GM20431 (cell line): ENCODE data around the gene TMEM150A.
"Not testable (repeated sequence)": the region's sequence is repeated elsewhere in the genome, so short reads cannot be mapped to it uniquely, and the experiment has no call there.

ENCODE experiments used
- in situ Hi-C: fragments of 300-500 bp; cut with MseI, MboI; formaldehyde crosslinking; loops from one replicate; pipeline ENCODE4 v1.15.0; 2020; ENCODE audit warnings: low sequenced_read_pairs; ENCODE audit not compliant: unreplicated experiment

The TMEM150A gene

GRCh38 chr2:85613717-85614515 is 11.4 kb upstream of the TMEM150A start:
- in situ Hi-C loops: no loop called here

DNA sequence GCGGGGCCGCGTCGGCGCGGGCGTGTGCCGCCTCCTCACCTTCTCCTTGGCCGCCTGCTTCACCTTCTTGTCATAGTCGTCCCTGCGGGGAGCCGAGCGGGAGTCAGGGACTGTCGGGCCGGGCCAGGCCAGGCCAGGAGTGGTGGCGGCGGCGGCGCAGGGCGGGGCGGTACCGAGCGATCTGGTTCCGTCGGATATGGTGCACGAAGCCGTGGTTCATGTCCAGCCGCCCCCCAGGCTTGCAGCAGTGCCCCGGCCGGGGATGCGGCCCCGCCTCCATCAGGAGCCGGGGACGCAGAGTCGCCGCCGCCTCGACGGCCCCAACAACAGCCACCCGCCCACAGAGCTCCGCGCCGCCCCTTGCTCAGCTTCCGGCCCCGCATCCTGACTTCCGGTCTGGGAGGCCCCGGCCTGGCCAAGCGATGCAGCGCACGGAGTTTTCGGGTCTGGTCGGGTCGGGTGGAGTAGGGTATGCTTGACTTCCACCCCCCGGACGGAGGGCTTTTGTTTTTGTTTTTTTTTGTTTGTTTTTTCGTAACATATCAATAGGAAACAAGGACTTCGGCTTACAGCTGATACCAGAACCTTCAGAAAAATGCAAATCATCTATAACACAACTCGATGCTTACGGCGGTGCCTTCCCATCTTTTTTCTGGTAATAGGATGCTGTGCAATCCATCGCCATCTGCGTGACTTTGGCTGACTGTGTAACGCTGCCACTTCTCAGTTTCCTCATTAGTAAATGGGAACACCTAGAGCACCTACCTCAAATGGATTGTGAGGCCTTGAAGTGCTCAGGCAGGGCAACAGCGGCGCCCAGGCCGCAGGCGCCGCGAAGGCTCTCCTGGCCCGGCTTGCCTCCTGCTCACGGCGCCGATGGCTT is 9.4 kb upstream of the TMEM150A start, which contains the start of gene C2orf68:
Gene C2orf68, minus strand, starts transcription at position 362 of the 883 bp plus-strand sequence. Its CDS starts 82 bp downstream, at position 280.
- in situ Hi-C loops: no loop called here

DNA sequence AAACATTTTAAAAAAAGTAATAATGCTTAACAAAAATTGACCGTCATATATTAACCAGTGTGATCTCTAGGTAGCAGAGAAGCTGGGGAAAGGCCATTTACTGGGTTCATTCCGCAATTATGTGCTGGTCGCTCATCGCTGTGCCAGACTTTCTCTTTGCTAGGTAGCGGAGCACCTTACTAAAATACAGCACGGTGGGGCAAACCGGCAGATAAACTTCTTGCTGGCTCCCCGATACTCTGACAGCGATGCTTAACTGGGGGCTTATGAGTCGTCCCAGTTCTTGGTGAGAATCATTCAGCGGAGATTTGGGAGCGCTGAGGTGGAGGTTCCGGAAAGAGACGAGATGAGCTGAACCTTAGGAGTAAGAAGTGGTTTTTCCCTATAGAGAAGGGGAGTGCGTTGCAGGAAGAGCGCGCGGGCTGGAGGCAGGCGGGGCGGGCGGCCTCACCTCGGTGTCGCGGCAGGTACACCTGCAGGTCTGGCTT is 8.8 kb upstream of the TMEM150A start:
- in situ Hi-C loops: no loop called here

DNA sequence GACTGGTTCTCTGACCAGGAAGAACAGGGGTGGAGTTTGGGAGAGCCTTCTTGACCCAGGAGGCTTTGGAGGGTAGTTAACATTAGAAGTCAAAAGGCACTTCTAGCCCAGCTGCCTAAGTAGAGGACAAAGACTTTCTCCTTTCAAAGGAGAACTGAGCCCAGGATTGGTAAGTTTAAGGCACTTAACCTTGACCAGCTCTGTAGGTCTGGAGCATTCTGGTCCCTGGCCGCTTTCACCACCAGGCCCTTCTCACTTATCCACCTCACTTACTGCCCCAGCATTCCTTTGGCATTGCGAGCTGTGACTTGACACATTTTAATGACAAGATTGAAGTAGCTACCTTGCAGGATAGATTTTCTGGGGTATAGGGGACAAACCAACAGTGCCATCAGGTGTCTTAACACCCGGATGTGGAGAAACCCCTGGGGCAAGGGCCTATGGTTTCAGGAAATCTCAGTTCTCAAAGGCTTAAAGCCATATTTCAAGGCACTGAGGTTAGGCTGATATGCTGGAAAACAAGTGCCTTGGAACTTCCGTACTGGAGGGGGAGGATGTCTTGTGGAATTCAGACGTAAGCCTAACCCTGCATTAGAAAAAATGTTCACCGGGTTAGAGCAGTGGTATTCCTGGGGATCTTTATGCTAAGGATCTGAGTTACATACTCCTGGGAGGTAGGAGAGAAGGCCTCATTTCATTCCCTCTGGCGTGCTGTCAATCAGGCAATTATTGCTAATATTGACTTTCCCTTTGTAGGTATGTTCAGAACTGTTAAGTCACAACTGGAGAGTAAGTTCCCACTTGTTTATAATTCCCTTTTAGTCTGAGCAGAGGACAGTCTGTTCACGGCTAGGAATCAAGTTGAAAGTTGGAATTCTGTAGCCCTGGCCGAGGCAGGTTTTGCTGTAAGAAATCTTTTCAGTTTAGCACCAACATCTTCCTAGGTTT is 5.0 kb upstream of the TMEM150A start:
- in situ Hi-C loops: no loop called here

DNA sequence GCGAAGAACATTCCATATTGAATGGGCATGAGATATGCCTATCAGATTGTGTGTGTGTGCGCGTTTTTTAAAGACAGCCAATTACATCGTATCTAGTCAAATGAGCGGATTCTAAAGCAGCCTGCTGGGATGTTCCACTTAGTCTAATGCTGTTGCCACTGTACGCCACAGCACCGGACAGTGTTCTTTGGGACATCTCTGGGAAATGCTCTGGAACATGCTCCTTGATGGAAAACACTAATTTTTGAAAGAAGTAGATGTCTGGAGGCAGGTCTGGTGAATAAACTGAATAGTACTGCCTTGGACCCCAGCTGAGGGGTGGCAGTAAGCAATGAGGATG is 3.6 kb upstream of the TMEM150A start:
- in situ Hi-C loops: no loop called here

DNA sequence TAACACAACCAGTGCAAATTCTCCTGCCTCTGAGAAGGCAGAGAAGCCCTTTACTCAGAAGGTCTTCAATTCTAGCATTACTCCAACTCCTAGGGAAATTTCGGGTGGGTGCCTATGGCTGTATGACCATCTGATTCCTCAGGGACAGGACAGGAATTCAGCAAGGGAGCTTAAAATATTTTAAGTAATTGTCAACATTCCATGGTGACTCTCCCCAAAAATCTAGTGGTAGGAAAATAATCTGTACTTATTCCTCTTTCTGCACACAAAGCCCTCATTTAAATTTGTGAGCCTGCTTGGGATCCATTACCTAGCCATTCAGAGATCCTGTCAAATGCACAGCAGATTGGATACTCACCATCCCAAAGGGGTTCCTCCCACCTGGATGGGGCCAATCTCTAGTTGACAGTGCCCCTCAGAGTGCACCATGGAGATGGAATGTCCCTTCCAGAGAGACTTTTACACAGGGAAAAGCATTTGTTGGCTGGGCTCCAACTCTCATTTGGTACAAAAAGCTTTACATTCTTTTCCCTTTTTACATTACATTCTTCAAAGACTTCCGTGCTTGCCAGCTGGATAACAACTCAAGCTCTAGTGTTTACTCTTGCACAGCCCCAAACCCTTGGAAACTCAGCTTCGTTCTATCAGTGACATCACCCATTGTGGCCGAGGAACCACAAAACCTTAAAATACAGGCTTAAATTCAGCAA is 3.1 kb upstream of the TMEM150A start:
- in situ Hi-C loops: no loop called here

DNA sequence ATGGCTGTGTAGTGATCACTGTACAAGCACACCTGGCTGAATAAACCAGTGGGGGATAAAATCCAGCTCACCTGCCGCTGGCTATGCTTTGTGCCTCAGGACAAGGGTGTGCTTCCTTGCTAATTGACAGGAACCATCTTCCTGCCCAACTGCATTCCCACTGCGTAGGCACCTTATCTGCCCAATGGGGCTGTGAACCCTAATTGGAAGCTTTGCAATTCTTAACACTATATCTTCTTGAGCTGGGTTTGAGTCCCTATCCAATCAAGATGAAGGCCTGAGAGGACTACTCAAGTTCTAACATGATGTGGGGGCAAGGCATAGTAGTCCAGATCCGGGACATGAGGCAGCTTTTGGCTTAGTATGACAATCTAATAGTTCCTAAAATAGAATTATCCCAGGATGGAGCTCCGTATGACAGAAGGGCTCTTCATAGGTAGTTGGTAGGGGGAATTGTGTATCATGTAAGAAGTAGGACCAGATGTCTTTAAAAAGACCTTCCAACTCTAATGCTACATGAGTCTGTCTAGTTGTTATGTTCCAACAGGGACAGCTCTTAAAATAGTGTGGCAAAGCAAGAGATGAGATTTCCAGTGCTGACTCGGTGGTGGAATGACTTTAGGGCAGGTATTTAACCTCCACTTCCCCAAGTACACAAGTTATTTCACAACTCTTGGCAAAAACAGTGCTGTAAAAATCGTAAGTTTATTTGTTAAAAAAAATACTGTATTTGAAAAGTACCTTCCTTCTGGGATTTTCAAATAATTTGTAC is 2.3 kb upstream of the TMEM150A start:
- in situ Hi-C loops: no loop called here

- in situ Hi-C loops: not testable (repeated sequence)
These were observed 1.6 kb upstream of the TMEM150A start for GRCh38 chr2:85604133-85604444.

GRCh38 chr2:85601771-85602475 is 575 bp downstream of the TMEM150A start:
- in situ Hi-C loops: no loop called here

- in situ Hi-C loops: no loop called here
These were observed 1.3 kb downstream of the TMEM150A start for GRCh38 chr2:85600951-85601770.

DNA sequence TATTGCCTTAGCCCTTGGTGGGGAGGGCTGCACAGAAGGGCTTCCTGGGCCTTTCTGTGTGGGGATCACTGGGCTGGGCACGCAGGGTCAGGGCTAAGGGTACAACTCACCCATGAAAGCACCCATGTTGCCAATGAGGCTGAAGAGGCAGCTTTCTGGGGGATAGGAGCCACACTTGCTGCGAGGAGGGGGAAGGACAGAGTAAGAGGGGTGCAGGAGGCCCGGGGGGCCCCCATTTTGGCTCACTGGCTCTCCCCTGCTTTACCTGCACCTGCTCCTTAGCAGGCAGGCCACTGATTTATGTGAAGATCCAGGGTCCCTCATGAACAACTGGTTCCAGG is 2.3 kb downstream of the TMEM150A start:
- in situ Hi-C loops: no loop called here

DNA sequence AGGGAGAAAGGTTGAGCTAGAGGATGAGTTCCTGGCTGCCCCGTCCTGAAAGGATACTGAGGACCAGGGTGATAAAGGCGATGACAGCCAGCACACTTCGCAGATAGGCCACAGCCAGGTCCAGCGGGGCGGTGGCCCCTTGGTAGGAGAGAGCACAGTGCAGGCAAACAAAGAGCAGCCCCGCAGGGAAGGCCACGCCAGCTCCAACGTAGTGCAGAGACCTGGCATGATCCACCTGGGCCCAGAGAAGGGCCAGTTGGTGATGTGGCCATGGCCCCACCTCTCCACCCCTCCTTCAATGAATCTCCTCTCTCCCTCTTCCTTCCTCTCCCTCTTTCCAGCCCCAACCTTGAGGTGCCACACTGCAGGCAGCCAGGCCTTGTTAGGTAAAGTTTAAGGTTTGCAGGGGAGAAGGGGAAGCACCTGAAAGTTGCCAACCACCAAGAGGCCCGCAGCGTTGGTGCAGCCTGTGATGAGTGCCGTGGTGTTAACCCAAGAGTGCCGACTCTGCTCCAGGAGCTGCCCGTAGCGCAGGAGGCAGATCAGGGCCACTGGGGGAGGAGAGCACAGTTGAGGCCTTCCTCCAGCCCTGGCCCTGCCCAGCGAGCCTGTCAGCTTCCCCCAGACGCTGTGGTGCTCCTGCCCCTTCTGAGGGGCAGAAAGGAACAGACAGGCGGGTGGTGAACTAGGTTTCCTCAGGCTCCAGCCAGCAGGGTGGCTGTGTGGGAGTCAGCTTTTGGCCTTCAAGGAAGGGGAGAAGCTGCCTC is 2.8 kb downstream of the TMEM150A start:
- in situ Hi-C loops: no loop called here

GRCh38 chr2:85598594-85599340 is 3.7 kb downstream of the TMEM150A start:
- in situ Hi-C loops: no loop called here

- in situ Hi-C loops: no loop called here
These were observed 5.3 kb downstream of the TMEM150A start for GRCh38 chr2:85597241-85597640.

DNA sequence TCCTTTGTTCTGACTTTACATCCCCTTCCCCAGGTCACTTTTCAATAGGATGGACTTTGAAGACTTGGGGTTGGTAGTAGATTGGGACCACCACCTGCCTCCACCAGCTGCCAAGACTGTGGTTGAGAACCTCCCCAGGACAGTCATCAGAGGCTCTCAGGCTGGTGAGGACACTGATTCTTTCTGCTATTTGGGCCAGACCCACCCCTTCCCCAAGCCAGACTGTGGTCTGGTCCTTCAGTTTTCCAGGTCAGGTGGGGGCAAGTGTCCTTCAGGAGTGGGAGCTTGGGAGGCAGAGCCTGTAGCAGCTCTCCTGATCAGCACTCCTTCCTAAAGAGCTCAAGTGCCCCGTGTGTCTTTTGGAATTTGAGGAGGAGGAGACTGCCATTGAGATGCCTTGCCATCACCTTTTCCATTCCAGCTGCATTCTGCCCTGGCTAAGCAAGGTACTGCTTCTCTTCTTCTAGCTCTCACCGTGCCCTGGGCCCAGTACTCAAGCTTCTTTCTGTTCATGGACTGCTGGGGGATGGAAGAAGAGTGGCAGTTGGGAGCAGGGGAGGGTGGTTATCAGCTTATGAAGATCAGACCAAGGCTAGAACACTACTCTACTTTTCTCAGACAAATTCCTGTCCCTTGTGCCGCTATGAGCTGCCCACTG is 5.9 kb downstream of the TMEM150A start:
- in situ Hi-C loops: no loop called here

- in situ Hi-C loops: no loop called here
These were observed 6.5 kb downstream of the TMEM150A start for GRCh38 chr2:85596026-85596333.
